GM06990 (cell line): ENCODE data around the gene SLC35B2.

Experiments used
- DNase-seq: peaks from one replicate; pipeline ENCODE4 v3.0.0-alpha.2; 2011; ENCODE audit not compliant: insufficient read length; ENCODE audit errors: extremely low read depth
- H3K27me3 ChIP-seq: replicated peaks from 2 replicates; pipeline ENCODE4 v1.6.0; 2011; ENCODE audit warnings: low read length; ENCODE audit not compliant: control insufficient read depth, insufficient read depth
- H3K36me3 ChIP-seq: 2 replicates; pipeline ENCODE4 v1.5.1; 2011; ENCODE audit warnings: low read length; ENCODE audit not compliant: control insufficient read depth, insufficient read depth
- H3K4me3 ChIP-seq: replicated peaks from 2 replicates; pipeline ENCODE4 v1.5.1; 2011; ENCODE audit warnings: low read depth, mild to moderate bottlenecking, control low read depth, low read length
- TF ChIP-seq, protein P1 (sequence below): IDR thresholded peaks from 2 replicates; pipeline ENCODE4 v1.5.1; 2011; ENCODE audit warnings: low read length, control low read depth, mild to moderate bottlenecking, inconsistent platforms; ENCODE audit not compliant: insufficient read depth, poor library complexity, severe bottlenecking

SLC35B2 gene

DNA sequence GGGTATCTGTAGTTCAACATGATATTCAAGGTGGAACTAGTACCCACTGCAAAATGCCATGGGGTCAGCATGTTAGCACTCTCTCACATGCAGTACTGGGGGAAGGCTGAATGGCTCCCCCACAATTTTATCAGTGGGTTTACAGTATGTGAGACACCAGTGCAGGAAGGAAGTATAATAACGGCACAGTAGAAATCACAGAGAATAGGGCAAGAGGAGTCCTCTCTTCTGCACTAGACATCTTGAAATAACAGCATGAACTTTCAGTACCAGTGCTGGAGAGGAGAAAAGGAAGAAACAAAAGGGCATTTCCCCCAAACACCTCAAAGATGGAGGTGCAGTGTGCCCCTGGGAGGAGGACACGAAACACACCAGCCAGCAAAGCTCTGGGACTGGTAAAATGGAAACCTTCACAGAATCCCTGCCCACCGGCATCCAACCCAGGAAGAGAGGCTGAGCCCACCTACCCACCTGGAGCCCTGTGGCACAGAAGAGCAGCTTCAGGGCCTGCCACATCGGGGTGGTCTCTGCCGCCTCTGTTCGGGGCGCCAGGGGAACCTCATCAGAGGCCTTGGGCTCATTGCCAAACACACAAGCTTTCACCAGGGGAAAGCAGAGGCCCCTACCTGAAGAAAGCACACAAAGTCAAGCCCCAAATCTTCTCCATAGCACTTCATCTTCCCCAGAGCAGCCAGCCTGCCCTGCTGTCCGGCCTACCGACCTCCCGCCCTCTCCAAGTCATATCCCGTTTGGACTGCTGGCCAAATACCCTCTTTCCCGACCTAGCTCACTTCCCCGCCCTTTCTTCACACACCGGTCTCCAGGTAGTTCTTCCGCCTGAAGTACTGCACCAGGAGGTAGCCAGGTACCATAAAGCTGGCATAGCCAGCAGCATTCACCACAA, 1.2 kb downstream of the SLC35B2 start:
- DNase-seq, result peak; percentile 49
- H3K36me3 ChIP-seq, result peaks cover 46% of the 10 kb centered on the region

DNA sequence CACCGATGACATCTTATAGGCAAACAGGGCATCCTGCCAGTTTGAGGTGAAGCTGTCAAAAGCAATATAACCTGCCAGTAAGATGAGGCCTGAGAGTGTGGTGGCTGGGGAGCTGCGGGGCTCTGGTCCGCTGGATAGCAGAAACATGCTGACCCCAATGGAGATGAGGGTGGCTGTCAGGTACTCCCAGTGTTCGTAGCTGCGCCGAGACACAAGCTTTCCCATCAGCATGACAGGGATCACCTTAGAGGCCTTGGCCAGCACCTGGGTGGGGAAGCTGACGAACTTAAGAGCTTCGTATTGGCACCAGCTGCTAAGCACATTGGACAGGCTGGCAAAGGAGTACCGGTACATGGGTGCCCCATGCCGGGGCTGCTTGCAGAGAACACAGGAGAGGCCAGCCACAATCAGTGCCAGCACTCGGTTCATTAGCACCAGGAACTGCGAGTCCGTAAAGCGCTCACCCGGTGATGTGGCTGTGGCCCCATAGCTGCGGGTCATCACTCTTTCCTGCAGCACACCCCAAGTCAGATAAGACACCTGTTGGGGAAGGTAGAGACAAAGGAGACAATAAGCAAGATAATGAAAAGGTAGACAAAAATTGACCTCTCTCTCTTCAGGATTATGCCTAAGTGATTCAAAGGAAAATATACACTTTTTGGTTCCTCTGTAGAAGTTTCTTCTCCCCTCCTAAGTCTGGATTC, 2.1 kb downstream of the SLC35B2 start:
- no peaks in the 10 kb centered on the region for H3K27me3 ChIP-seq
- peaks cover 51% of the 10 kb centered on the region for H3K36me3 ChIP-seq
- peak; percentile 60 for DNase-seq
- H3K4me3 ChIP-seq, result peak overlapping the region; percentile 80
- TF ChIP-seq, protein P1, sequence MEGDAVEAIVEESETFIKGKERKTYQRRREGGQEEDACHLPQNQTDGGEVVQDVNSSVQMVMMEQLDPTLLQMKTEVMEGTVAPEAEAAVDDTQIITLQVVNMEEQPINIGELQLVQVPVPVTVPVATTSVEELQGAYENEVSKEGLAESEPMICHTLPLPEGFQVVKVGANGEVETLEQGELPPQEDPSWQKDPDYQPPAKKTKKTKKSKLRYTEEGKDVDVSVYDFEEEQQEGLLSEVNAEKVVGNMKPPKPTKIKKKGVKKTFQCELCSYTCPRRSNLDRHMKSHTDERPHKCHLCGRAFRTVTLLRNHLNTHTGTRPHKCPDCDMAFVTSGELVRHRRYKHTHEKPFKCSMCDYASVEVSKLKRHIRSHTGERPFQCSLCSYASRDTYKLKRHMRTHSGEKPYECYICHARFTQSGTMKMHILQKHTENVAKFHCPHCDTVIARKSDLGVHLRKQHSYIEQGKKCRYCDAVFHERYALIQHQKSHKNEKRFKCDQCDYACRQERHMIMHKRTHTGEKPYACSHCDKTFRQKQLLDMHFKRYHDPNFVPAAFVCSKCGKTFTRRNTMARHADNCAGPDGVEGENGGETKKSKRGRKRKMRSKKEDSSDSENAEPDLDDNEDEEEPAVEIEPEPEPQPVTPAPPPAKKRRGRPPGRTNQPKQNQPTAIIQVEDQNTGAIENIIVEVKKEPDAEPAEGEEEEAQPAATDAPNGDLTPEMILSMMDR, result no peak

More for the DNA sequence above, 1.2 kb downstream of the SLC35B2 start:
- TF ChIP-seq, protein P1, result no peak
- peak overlapping the region; percentile 80 for H3K4me3 ChIP-seq
- H3K27me3 ChIP-seq, result no peaks in the 10 kb centered on the region

DNA sequence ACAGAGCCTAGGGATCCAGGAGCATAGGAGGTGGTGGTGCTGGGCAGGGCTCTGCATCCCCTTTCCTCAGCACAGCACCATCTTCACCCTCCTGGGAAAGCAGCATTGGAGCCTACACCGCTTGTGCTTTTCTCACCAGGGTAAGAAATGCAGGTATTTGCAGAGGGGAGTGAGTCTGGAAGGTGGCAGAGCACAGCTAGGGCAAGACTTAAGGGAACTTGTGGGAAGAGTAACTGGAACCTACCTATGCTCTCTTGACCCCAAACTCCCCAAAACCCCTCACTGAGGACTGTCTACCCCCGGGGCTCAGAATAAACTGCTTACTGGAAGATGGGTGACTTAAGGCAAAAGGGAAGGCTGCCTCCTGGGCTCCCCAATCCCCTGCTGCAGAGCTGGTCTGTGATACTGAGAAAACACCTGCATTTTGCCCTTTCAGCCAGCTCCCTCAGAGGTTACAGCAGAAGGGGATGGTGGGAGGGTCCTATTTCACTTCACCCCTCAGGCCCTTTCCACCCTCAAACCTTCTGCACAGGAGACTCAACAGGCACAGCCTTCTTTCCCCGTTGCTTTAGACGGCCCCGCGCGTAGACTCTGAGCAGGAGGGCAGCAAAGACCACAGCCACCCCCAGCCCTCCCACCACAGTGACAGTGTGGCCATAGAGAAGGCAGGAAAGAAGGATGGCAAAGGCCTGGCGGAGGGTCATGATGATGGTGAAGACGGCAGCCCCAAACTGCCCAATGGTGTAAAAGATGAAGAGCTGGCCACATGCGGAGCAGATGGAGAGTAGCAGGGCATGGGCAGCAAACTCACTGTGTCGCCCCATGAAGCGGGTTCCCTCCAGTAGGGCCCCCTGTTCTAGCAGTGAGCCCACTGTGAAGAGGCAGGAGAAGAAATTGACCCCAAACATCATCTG, 2.9 kb downstream of the SLC35B2 start:
- DNase-seq, result no peak
- H3K4me3 ChIP-seq, result peak overlapping the region; percentile 25; the same call in 1 of the 2 replicates
- H3K27me3 ChIP-seq, result no peaks in the 10 kb centered on the region
- peaks cover 50% of the 10 kb centered on the region for H3K36me3 ChIP-seq
- TF ChIP-seq, protein P1, result no peak

DNA sequence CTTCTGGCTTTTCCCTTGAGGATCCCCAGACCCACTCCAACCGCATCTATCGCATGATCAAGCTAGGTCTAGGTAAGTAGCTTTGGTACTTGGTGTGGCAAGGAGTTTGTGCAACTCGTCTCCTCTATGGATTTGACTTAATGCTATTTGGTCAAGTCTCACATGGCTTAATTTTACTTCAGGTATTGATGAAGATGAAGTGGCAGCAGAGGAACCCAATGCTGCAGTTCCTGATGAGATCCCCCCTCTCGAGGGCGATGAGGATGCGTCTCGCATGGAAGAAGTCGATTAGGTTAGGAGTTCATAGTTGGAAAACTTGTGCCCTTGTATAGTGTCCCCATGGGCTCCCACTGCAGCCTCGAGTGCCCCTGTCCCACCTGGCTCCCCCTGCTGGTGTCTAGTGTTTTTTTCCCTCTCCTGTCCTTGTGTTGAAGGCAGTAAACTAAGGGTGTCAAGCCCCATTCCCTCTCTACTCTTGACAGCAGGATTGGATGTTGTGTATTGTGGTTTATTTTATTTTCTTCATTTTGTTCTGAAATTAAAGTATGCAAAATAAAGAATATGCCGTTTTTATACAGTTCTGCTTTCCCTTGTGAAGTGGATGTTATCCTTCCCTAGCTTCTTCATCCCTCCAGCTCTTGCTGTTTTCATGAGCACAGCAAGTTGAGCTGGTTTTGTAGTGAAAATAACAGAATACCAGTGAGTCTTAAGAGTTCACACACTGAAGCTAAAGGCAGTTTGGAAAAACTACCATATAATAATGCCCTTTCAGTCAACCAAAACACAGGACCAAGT, 3.8 kb downstream of the SLC35B2 start:
- TF ChIP-seq, protein P1, result peak; percentile 54
- DNase-seq, result no peak
- H3K36me3 ChIP-seq, result peaks cover 52% of the 10 kb centered on the region
- no peak overlapping the region for H3K4me3 ChIP-seq
- no peaks in the 10 kb centered on the region for H3K27me3 ChIP-seq
